Colonic mucosa (tissue), 4 donors: Measurements from ENCODE around the gene CUL2. TPM values are rescaled to one million over a fixed set of nuclear protein-coding genes. Genes with fewer than 3 reads are reported as not detected.
"Not testable (repeated sequence)": the region's sequence is repeated elsewhere in the genome, so short reads cannot be mapped to it uniquely, and the experiment has no call there.

Source experiments
- DNase-seq: peaks from one replicate; pipeline ENCODE4 v3.0.0-alpha.2; 2020
- H3K27ac ChIP-seq: fragments of 200-600 bp; one replicate; pipeline ENCODE4 v1.8.0; 2021
- H3K27me3 ChIP-seq: fragments of 200-600 bp; one replicate; pipeline ENCODE4 v1.8.0; 2021
- H3K36me3 ChIP-seq: fragments of 200-600 bp; one replicate; pipeline ENCODE4 v1.8.0; 2021
- H3K4me1 ChIP-seq: fragments of 200-600 bp; one replicate; pipeline ENCODE4 v1.8.0; 2021; ENCODE audit warnings: mild to moderate bottlenecking
- H3K4me3 ChIP-seq: fragments of 200-600 bp; one replicate; pipeline ENCODE4 v1.8.0; 2021
- H3K9ac ChIP-seq, 2 donors: one replicate each; pipeline ENCODE4 v1.7.0; 2013; ENCODE audit warnings: control low read depth in 2 of 2, low read depth in 2 of 2, low read length in 2 of 2
- H3K9me3 ChIP-seq: fragments of 200-600 bp; one replicate; pipeline ENCODE4 v1.8.0; 2021
- intact Hi-C: fragments of 100-400 bp; cut with DNase I; formaldehyde crosslinking; loops from one replicate; pipeline ENCODE4 v1.14.1; 2022
- total RNA-seq, 2 donors: library from RNA; stranded (reverse); fragmentation: NEBNext Ultra II Directional in 1 of 2; extraction: Animal tissue kit (Norgen Biotek cat#: 25700) in 1 of 2; gene quantifications; one replicate each; pipeline ENCODE4 v1.2.1, GENCODE V29; 2021
- TF ChIP-seq, protein P1 (sequence below): fragments of 200-600 bp; IDR thresholded peaks from one replicate; pipeline ENCODE4 v1.8.0; 2022; ENCODE audit warnings: antibody characterized with exemption, mild to moderate bottlenecking
- donor health status: healthy.
- donor health status: DM: no; HTN: no; CAD: no.
- donor health status: DM: no; HTN: no; CAD: no.

CUL2 gene
- total RNA-seq, 2 donors from 2014 or later: 26.3 to 27.4 TPM

DNA sequence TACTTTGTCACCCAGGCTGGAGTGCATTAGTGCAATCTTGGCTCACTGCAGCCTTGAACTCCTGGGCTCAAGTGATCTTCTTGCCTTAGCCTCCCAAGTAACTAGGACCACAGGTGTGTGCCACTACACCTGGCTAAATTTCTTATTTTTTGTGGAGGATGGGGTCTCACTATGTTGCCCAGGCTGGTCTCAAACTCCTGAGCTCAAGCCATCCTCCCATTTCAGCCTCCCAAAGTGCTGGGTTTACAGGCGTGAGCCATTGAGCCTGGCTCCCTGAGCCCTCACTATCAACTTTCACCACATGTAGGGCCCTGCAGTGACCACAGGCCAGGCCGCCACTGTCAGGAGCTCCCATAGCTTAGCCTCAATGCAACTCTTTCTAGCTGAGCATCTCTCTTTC lies 110.2 kb downstream of the CUL2 start:
- no peak for DNase-seq
- Histone ChIP-seq H3K27ac (no peak overlapping the region), H3K4me3 (no peak overlapping the region), H3K27me3 (no peaks in the 10 kb centered on the region), H3K9ac (no peak overlapping the region), H3K9me3 (no peaks in the 10 kb centered on the region), H3K4me1 (no peaks in the 10 kb centered on the region), H3K36me3 (no peaks in the 10 kb centered on the region)
- TF ChIP-seq, protein P1, sequence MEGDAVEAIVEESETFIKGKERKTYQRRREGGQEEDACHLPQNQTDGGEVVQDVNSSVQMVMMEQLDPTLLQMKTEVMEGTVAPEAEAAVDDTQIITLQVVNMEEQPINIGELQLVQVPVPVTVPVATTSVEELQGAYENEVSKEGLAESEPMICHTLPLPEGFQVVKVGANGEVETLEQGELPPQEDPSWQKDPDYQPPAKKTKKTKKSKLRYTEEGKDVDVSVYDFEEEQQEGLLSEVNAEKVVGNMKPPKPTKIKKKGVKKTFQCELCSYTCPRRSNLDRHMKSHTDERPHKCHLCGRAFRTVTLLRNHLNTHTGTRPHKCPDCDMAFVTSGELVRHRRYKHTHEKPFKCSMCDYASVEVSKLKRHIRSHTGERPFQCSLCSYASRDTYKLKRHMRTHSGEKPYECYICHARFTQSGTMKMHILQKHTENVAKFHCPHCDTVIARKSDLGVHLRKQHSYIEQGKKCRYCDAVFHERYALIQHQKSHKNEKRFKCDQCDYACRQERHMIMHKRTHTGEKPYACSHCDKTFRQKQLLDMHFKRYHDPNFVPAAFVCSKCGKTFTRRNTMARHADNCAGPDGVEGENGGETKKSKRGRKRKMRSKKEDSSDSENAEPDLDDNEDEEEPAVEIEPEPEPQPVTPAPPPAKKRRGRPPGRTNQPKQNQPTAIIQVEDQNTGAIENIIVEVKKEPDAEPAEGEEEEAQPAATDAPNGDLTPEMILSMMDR: no peak
- intact Hi-C loops: loop anchor here (10.0 kb wide), 1 partner anchor 315 kb away; no protein-coding TSS in a partner anchor

DNA sequence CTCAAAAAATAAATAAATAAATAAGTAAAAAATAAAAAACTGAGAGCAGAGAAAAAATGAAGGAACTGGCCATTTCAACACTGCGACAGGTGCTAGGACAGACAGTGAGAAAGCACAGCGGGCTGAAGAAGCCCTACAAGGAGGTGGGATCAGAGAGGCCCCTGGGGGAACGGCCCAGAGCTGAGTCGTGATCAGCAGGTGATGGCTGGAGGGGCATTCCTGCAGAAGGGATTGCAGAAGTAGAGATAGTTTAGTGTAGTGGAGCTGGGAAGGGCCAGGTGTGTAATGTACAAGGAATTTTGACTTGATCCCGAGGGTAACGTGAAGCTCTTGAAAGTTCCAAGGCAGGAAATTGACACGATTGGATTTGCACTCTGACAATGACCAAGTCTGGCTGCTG lies 112.1 kb downstream of the CUL2 start:
- TF ChIP-seq, protein P1: no peak
- no peaks in the 10 kb centered on the region for H3K9me3 ChIP-seq
- H3K4me1 ChIP-seq: no peaks in the 10 kb centered on the region
- H3K27me3 ChIP-seq: no peaks in the 10 kb centered on the region
- no peak overlapping the region for H3K27ac ChIP-seq
- DNase-seq: no peak
- no peak overlapping the region for H3K9ac ChIP-seq
- H3K36me3 ChIP-seq: no peaks in the 10 kb centered on the region
- intact Hi-C loops: no loop called here
- no peak overlapping the region for H3K4me3 ChIP-seq

DNA sequence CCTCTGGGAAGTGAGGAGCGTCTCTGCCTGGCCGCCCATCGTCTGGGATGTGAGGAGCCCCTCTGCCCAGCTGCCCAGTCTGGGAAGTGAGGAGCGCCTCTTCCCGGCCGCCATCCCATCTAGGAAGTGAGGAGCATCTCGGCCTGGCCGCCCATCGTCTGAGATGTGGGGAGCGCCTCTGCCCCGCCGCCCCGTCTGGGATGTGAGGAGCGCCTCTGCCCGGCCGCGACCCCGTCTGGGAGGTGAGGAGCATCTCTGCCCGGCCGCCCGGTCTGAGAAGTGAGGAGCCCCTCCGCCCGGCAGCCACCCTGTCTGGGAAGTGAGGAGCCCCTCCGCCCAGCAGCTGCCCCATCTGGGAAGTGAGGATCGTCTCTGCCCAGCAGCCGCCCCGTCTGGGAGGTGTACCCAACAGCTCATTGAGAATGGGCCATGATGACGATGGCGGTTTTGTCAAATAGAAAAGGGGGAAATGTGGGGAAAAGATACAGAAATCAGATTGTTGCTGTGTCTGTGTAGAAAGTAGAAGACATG lies 113.7 kb downstream of the CUL2 start:
- H3K9me3 ChIP-seq, intact Hi-C loops, H3K36me3 ChIP-seq, H3K4me1 ChIP-seq, DNase-seq, H3K4me3 ChIP-seq, H3K27ac ChIP-seq, H3K27me3 ChIP-seq, H3K9ac ChIP-seq: not testable (repeated sequence)

DNA sequence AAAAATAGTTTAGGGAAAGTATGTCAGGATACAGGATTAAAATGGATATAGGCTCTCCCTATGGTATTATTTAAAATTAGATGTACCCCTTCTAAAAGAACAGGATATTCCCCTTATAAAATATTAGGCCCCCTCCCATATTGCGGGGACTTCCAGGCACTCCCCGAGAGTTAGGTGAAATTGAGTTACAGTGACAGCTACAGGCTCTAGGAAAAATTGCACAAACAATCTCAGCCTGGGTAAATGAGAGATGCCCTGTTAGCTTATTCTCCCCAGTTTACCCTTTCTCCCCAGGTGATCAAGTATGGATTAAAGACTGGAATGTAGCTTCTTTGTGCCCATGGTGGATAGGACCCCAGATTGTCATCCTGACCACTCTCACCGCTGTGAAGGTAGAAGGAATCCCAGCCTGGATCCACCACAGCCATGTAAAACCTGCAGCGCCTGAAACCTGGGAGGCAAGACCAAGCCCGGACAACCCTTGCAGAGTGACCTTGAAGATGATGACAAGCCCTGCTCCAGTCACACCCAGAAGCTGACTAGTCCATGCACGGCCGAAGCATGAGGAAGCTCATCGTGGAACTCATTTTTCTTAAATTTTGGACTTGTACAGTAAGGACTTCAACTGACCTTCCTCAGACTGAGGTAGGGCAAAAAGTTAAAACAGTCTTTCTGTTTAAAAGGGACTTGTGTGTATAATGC lies 115.6 kb downstream of the CUL2 start:
- H3K36me3 ChIP-seq, intact Hi-C loops, H3K9ac ChIP-seq, H3K27ac ChIP-seq, H3K27me3 ChIP-seq, DNase-seq, H3K9me3 ChIP-seq, H3K4me1 ChIP-seq, H3K4me3 ChIP-seq: not testable (repeated sequence)

DNA sequence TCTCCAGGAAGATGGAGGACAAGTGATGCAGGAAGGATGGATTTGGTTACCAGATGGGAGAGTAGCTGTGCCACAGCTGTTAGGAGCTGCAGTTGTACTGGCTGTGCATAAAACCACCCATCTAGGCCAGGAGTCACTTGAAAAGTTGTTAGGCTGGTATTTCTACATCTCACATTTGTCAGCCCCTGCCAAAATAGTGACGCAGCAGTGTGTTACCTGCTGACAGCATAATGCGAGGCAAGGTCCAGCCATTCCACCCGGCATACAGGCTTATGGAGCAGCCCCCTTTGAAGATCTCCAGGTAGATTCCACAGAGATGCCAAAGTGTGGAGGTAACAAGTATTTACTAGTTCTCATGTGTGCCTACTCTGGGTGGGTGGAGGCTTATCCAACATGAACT lies 116.4 kb downstream of the CUL2 start:
- H3K36me3 ChIP-seq, H3K4me3 ChIP-seq, H3K9ac ChIP-seq, intact Hi-C loops, H3K27me3 ChIP-seq, H3K9me3 ChIP-seq, H3K27ac ChIP-seq, H3K4me1 ChIP-seq, DNase-seq: not testable (repeated sequence)

DNA sequence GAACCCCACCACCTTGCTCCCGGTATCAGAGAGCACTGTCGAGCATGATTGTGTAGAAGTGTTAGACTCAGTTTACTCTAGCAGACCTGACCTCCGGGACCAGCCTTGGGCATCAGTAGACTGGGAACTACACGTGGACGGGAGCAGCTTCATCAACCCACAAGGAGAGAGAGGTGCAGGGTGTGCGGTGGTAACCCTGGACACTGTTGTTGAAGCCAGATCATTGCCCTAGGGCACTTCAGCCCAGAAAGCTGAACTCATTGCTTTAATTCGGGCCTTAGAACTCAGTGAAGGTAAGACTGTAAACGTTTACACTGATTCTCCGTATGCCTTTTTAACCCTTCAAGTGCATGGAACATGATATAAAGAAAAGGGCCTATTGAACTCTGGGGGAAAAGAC lies 117.0 kb downstream of the CUL2 start:
- DNase-seq, H3K4me3 ChIP-seq, H3K36me3 ChIP-seq, H3K4me1 ChIP-seq, H3K27ac ChIP-seq, H3K27me3 ChIP-seq, H3K9ac ChIP-seq, intact Hi-C loops, H3K9me3 ChIP-seq: not testable (repeated sequence)

DNA sequence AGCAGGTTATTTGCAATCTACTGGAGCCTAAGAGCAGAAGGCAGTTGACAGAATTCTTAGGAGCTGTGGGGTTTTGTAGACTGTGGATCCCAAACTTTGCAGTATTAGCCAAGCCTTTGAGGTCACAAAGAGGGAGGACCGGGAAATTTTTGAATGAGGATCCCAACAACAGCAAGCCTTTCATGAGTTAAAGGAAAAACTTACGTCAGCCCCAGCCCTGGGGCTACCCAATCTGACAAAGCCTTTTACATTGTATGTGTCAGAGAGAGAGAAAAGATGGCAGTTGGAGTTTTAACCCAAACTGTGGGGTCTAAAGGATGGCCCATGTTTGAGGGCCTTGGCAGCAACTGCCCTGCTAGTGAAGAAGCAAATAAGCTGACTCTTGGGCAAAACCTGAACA lies 117.5 kb downstream of the CUL2 start:
- H3K4me3 ChIP-seq, intact Hi-C loops, H3K9ac ChIP-seq, DNase-seq, H3K36me3 ChIP-seq, H3K4me1 ChIP-seq, H3K27me3 ChIP-seq, H3K27ac ChIP-seq, H3K9me3 ChIP-seq: not testable (repeated sequence)

DNA sequence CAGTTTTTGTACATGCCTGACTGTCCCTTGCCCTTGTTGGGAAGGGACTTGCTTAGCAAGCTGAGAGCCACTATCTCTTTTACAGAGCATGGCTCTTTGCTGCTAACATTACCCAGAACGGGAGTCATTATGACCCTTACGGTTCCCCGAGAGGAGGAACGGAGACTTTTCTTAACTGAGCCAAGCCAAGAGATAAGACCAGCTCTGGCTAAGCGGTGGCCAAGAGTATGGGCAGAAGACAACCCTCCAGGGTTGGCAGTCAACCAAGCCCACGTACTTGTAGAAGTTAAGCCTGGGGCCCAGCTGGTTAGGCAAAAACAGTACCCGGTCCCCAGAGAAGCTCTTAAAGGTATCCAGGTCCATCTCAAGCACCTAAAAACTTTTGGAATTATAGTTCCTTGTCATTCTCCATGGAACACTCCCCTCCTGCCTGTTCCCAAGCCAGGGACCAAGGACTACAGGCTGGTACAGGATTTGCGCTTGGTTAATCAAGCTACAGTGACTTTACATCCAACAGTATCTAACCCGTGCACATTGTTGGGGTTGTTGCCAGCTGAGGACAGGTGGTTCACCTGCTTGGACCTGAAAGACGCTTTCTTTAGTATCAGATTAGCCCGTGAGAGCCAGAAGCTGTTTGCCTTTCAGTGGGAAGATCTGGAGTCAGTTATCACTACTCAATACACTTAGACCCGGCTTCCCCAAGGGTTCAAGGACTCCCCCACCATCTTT lies 118.4 kb downstream of the CUL2 start:
- H3K4me1 ChIP-seq, H3K27me3 ChIP-seq, H3K27ac ChIP-seq, H3K4me3 ChIP-seq, intact Hi-C loops, H3K9ac ChIP-seq, DNase-seq, H3K36me3 ChIP-seq, H3K9me3 ChIP-seq: not testable (repeated sequence)
